ENCODE results near the gene LGALS14.
A peak's percentile ranks its signal among the peaks of the same experiment; 100 is the strongest.
"Not testable (repeated sequence)": the region's sequence is repeated elsewhere in the genome, so short reads cannot be mapped to it uniquely, and the experiment has no call there.

LGALS14 gene, protein sequence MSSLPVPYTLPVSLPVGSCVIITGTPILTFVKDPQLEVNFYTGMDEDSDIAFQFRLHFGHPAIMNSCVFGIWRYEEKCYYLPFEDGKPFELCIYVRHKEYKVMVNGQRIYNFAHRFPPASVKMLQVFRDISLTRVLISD

DNA sequence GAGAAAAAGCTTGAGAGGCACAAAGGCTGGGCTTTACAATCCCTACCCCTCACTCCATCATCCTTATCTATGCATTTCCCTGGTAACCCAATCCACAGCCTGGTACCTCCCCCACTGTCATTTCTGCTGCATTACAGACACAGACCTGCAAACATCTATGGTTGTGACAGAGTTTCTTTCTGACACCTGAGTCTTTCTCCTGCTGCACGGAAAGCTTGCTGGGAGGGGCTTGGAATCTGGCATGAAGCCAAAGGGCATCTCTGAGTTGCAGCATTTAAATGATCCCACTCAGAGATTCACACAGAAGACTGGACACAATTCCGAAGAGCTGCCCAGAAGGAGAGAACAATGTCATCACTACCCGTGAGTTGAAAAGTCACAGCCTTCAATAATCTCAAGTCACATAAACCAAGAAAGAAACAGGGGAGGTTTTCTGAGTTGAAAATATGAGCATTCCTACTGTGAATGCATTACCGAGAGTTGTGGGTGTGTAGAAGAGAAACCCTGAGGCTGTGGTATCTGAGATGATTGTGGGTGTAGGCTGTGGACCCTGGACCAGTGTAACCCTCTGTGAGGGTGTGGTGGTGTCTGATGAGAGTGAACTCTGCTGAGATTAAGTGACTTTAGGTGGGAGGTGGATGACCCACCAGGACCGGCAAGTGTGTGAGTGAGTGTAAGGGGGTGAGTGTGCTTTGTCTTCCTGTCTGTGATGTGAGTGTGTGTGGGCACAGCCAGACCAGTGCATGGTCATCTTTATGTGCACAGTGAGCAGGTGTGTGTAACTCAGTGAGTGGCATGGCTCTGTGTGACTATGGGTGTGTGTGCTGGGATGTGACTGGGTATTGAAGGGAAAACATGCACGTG is at the start of gene LGALS14:
Gene LGALS14, plus strand, starts transcription at position 301 of the 864 bp plus-strand sequence. Its CDS starts 48 bp downstream, at position 349.
- DNase-seq = no peak

DNA sequence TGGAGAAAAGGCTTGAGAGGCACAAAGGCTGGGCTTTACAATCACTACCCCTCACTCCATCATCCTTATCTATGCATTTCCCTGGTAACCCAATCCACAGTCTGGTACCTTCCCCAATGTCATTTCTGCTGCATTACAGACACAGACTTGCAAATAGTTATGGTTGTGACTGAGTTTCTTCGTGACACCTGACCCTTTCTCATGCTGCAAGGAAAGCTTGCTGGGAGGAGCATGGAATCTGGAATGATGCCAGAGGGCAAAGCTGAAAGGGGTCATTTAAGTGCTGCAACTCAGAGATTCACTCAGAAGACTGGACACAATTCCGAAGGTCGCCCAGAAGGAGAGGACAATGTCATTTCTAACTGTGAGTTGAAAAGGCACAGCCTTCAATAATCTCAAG is 48.7 kb upstream of the LGALS14 start, which contains the start of gene LGALS16:
Gene LGALS16, plus strand, starts transcription at position 301 of the 400 bp plus-strand sequence. Its CDS starts 49 bp downstream, at position 350.
- no peak for DNase-seq

DNA sequence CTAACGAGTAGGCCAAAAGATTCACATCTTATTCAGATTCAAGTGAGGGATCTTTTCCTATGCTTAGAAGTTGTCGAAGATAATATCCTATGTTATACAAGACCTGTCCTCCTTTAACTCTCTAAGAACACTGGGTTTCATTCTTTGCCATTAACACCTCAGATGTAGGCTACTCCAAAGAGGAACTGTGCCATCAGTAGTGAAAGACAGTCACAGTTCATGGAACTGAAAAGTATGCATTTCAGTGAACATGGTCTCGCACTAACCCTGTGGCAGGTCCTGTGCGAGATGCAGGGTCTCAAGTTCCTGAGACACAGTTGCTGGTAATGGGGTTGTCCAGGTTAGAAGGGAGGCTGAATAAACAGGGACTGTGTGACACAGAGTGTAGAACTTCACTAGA is 44.5 kb upstream of the LGALS14 start:
- DNase-seq = no peak

DNA sequence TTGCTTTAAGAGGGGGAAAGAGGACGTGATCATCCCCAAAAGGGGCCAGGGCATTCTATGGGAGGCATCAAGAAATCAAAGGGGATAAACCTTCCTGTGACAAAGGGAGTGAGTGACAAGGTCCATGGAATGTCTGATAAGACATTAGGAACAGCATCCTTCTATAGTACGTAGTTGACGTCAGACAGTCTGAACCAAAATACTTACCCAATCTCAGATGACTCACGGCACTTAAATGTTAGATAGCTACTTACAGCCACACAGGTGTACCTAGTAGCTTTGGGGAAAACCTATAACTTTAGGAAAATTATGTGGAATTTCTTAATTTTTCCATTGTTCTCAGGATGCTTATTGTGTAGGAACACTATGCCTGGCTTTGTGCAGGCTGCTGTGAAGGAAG is 43.6 kb upstream of the LGALS14 start:
- no peak for DNase-seq

DNA sequence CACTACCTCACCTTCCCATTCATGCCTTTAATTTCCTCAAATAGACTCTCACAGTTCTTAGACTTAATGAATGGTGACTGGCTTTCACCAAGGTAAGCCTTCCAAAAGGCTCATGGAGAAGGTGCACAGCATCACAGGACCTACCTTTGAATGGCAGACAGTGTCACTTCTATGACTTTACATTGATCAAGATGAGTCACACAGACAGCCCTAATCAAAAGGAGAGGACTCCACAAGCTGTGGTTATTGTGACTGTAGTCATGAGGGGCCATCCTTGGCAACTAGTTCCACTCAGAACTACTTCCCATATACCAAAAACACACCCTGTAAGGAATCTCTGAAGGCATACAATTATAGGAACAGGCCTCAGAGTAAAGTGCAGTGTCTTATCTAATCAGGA is 42.7 kb upstream of the LGALS14 start:
- DNase-seq = no peak

DNA sequence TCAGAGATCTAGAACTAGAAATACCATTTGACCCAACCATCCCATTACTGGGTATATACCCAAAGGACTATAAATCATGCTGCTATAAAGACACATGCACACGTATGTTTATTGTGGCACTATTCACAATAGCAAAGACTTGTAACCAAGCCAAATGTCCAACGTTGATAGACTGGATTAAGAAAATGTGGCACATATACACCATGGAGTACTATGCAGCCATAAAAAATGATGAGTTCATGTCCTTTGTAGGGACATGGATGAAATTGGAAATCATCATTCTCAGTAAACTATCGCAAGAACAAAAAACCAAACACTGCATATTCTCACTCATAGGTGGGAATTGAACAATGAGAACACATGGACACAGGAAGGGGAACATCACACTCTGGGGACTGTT is 34.4 kb upstream of the LGALS14 start:
- not testable (repeated sequence) for DNase-seq

DNA sequence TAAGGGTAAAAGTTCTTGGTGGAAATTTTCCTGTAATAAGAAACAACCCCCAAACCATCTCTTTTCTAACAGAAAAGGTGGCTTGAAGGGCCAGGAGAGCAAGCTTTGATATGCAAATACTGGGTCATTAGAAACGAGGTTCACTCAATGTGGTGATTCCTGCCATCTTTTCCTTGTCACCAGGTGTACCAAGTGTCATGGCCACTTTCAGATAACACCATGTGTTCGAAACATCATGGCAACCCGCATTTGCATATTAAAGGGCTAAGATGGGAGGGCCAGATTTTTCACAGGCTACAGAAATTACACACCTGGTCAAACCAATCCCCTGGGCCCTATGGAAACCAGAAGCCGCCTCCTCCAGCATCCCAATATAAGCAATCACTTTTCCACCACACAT is 33.3 kb upstream of the LGALS14 start:
- no peak for DNase-seq

DNA sequence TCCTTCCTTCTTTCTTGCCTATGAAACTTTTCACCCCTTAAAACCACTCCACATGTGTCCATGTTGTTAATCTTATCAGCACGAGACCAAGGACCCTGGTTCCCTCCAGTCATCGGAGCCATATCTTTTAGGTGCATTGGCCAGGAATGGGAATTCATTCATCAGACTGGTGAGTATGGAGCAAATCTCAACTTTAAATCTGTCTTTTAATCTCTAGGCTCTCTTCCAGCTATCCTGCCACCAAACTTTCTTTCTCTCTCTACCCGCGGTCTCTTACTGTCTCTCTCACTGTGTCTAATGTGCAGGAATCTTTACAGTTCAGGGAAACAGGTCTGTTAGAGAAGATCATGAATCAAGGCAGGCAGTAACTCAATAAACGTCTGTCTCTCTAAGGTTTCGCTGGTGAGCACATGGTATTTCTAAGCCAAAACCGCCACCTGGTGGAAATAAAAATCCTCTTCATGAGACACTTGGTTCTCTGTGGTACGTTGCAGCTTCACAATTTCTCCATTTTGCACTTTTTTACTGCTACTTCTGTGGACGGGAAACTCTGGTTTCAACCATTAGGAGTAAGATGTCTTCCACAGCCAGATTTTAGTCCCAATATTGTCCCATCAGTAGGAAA is 32.4 kb upstream of the LGALS14 start:
- no peak for DNase-seq

DNA sequence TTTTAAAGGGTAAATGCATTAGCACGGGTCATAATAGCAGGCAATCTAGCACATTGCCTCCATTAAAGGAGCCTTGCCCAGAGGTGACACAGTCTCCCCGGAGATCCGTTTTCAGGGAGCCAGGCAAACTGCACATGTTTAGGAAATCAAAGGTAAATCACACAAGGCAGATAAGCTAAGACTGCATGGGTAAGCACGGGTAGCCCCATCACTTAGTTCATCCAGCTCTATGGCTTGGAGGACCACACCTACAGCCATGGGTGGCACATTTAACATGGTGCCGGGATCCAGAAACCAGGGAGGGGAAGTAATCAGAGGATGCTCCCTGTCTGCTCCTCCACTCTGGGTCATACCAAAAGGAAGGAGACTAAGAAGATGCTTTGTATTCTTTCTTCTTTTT is 31.8 kb upstream of the LGALS14 start:
- no peak for DNase-seq

DNA sequence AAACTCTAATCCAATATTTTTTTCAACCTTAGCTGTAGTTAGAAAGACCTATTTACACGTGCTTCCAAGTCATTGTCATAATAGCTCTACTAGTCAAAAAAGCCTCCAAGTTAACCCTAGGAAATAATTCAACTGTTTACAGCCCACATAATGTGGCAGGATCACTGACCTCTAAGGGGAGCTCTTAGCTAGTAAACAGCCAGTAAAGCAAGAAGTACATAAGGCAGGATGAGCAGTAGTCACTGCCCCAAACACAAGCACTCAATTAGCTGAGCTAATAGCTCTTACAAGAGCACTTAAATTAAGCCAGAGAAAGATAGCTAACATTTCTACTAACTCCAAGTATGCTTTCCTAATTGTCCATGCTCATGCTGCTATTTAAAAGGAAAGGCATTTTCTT is 30.4 kb upstream of the LGALS14 start:
- DNase-seq = not testable (repeated sequence)

DNA sequence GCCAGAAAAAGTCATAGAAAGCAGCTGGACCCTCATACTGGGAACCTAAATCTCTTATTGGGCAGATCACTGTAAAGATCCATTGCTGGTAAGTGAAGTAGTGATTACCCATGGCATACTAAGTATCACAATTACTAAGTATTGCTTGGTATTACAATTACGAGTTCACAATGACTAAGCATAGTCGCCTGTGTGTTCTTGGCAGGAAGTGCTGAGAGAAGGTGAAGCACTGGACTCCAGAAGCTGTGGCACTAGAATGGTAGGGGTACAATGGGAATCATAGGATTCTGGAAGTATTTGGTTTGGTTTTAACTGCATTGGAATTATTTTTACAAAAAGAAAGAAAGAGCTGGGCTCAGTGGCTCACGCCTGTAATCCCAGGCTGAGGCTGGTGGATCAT is 28.3 kb upstream of the LGALS14 start:
- DNase-seq = no peak

DNA sequence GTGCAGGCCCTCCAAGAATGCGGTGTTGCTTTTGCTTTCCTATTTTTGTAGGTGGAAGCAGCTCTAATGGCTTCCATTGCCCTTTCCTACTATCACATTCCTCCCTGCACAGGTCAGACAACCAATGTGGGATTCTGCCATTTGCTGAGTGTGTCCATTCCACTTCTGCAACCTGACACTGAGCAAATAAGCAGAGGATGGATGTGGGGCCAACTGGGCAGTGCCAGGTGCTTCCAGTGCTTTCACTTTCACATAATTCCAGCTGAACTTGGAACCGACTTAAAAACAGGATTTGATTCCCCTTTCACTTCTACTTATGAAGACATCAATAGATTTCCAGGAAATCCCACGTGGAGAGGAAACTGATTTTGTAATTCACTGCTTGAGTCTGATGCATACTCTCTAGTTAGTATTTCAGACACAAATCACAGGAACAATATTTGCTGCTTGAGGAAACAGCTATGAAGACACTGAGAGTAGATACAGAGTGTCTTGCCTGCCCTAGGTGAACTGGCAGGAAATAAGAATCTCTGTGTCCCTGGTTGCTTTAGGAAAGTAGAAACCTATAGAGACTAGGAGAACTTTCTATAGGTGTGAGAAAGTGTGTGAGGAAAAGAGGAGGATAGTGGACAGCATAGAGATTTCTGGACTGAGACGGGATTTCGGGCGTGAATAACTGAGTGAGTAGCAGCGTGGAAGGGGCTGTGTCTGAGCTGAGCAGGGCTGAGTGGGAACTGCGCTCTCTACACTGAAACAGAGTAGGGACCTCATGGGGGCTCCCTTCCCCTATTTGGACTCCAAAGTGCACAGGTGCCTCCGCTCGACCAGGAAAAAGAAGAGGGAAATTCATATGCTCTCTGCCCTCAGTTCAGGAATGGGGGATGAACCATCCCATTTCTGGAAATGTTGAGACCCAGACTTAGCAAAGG is 26.1 kb upstream of the LGALS14 start:
- peak; percentile 38 for DNase-seq

DNA sequence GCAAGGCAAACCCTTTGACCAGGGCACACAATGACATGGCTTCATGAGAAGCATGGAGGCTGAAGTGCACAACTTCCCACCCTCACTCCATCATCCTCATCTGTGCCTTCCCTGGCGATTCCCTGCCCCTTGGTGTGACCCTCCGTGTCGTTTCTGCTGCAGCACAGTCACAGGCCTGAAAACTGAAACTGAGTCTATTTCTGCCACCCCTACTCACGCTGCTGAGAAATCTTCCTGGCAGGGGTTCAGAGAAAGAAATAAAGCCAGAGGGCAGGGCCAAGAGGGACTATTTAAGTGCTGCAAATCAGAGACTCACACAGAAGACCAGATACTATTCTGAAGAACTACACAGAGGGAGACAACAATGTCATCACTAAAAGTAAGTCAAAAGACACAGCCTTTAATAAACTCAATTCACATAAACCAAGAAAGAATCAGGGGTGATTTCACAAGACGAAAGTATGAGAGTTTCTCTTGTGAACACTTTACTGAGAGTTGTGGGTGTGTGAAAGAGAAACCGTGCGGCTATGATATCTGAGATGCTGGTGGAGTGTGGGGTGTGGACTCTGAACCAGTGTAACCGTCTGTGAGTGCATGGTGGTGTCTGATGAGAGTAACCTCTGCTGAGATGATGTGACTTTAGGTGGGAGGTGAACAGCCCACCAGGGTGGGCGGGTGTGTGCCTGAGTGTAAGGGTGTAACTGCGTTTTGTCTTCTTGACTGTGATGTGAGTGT is 25.1 kb upstream of the LGALS14 start:
- DNase-seq = no peak

DNA sequence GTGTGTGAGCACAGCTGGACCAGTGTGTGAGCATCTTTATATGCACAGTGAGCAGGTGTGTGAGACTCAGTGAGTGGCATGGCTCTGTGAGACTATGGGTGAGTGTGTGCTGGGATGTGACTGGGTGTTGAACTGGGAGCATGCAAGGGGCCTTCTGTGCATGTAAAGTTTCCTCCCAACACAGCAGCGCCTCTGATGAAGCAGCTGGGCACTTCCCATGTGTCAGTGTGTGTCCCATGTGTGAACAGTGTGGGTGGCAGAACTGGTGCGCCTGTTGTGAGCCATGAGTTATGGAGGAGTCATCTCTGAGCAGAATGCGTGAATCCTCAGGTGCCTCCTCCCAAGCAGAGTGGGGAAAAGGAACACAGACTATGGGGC is 24.5 kb upstream of the LGALS14 start:
- no peak for DNase-seq

DNA sequence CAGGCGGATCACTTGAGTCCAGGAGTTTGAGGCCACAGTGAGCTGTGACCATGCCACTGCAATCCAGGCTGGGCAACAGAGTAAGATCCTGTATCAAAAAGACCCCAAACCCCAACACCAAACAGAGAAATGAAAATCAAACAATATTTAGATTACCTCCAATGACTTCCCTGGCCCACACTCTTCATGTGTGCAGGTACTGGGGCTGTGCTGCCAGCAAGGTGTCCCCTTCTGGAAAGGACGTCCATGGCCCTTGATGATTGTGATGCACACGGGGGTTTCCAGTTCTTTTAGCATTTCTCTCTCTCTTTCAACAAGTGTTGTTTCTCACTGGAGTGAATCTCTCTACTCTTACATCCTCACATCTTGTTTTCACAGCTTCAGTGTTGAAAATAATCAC is 23.7 kb upstream of the LGALS14 start:
- no peak for DNase-seq

DNA sequence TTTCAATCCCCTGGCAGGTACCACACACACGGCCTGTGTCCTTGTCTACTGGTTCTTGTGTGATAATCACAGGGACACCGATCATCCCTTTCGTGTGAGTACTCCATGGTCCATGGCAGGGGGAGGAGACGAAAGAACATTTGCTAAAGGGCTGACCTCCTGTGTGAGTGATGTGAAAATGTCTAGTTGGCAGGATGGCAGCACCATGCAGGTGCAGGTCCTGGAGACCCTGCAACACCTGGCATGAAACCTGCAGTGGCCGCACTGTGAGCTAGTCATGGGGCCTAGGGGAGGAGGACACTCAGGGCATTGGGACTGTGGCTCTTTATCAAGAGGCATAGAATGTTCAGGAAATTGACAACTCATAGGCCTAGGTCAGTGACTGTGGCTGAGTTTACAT is 22.9 kb upstream of the LGALS14 start:
- no peak for DNase-seq

DNA sequence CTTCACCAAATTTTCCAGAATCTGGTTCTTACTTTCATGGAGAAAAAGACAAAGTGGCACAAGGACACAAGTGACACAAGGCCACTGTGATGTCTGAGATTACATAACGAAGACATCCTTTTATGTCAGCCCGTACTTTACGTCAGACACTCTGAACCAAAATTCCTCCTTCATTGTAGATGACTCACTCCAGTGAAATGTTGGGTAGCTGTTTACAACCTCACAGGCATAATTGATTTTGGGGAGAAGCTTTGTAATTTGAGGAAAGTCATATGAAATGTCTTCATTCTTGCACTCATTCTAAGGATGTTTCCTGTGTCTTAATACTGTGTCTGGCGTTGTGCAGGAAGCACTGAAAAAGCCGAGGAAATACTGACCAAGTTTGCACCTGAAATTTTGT is 20.0 kb upstream of the LGALS14 start:
- no peak for DNase-seq

DNA sequence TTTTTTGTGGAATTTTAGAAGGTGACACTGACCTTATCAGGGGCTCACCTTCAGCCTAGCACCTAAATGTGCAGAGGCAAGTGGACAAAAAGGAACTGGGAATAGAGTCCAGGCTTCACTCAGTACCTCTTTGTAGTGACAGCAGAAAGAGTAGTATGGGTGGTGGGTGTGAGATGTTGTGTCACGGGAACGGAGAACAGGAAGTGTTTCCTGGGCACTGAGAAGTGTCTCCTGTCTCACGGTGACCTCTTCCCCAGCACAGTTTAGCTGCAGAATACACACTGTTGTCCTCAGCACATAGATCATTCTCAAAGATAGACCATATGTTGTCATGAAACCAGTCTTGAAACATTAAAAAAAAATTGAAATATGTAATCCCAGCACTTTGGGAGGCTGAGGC is 17.5 kb upstream of the LGALS14 start:
- DNase-seq = no peak

DNA sequence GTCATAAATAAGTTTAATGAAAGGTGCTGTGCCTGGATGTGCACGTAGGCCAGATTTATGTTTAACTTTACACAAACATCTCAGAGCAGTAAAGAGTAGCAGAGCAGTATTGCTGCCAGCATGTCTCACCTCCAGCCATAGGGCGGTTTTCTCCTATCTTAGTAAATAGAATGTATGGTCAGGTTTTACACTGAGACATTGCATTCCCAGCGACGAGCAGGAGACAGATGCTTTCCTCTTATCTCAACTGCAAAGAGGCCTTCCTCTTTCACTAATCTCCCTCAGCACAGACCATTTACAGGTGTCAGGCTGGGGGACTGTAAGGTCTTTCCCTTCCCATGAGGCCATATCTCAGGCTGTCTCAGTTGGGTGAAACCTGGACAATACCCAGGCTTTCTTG is 15.6 kb upstream of the LGALS14 start:
- DNase-seq = not testable (repeated sequence)

DNA sequence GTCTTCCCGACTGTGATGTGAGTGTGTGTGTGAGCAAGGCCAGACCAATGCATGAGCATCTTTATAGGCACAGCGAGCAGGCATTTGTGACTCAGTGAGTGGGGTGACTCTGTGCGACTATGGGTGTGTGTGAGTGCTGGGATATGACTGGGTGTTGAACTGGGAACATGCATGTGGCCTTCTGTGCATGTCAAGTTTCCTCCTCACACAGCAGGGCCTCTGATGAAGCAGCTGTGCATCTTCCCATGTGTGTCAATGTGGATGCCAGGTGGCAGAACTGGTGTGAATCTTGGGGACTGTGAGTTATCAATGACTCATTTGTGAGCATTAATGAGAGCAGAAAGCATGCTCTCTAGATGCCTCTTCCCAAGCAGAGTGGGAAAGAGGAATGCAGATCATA is 12.1 kb upstream of the LGALS14 start:
- DNase-seq = no peak

DNA sequence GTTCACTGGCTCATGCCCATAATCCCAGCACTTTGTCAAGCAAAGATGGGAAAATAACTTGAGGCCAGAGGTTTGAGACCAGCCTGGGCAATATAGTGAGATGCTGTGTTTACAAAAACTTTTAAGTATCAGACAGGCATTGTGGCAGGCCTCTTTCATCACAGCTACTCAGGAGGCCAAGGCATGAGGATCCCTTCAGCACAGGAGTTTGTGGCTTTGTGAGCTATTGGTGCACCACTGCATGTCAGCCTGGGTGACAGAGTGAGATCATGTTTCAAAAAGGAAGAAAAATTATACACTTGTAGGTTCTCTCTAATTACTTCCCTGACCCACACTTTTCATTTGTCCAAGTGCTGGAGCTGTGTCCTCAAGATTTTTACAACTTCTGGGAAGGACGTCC is 11.5 kb upstream of the LGALS14 start:
- no peak for DNase-seq

DNA sequence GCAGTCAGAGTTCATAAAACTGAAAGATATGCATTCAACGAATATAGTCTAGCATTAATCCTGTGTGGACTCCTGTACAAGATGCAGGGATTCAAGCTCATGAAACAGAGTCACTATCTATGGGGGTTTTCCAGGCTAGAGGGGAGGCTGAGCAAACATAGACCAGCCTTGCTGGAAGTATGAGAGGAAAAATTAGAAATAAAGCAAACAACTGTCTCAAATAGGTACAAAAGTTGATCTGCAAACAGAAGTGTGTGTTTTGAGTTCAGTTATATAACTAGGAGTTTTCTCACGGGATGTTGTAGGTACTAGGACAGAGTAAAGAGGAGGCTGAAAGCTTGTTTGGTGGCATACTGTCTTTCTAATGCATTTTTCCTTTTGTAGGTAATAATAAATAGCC is 8.5 kb upstream of the LGALS14 start:
- no peak for DNase-seq
